ENCODE results near the gene ESCO1.

DNA sequence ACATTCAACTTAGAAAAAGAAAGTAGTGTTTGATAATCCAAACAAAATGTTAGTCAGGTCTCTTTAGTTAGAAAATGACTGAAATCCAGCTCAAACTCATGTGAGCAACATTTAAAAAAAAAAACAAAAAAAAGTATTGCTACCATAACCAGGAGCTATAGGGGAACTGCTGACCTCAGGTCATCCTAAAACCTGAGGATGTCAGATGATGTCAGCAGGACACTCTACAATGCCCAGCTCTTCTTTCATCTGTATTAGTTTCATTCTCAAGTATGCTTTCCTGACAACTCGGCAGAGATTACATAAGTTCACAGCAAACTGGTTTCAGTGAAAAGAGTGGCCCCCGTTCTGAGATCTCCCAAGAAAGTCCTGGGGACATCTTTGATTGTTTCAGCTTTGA is 4.2 kb upstream of the ESCO1 start:
- TF ChIP-seq, protein P1, sequence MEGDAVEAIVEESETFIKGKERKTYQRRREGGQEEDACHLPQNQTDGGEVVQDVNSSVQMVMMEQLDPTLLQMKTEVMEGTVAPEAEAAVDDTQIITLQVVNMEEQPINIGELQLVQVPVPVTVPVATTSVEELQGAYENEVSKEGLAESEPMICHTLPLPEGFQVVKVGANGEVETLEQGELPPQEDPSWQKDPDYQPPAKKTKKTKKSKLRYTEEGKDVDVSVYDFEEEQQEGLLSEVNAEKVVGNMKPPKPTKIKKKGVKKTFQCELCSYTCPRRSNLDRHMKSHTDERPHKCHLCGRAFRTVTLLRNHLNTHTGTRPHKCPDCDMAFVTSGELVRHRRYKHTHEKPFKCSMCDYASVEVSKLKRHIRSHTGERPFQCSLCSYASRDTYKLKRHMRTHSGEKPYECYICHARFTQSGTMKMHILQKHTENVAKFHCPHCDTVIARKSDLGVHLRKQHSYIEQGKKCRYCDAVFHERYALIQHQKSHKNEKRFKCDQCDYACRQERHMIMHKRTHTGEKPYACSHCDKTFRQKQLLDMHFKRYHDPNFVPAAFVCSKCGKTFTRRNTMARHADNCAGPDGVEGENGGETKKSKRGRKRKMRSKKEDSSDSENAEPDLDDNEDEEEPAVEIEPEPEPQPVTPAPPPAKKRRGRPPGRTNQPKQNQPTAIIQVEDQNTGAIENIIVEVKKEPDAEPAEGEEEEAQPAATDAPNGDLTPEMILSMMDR (IDR thresholded peaks at IDR 0.05): no peak
- TF ChIP-seq POLR2A (IDR thresholded peaks at IDR 0.05): no peak

All from Peyer's patch (tissue), 4 donors.